Endothelial cell of umbilical vein (primary cell): ENCODE measurements around the gene ELANE. TPM values are rescaled to one million over a fixed set of nuclear protein-coding genes. Genes with fewer than 3 reads are reported as not detected.

Experiments
- BruUV-seq: library from RNA; stranded (reverse); fragments of 400-500 nt; replicated peaks from 2 replicates; lab custom pipeline; 2021; lab: Mats Ljungman, UMichigan
- CTCF ChIA-PET: fragments of 300-600, 350-600 bp; sonication (Branson Sonifier 250); formaldehyde crosslinking; loops from one replicate; lab custom pipeline; 2021; ENCODE audit warnings: antibody characterized with exemption, inconsistent platforms; lab: Charles Lee
- POLR2A ChIA-PET: fragments of 300-600, 350-600 bp; sonication (Branson Sonifier 250); formaldehyde crosslinking; loops from one replicate; lab custom pipeline; 2021; ENCODE audit warnings: antibody characterized with exemption, inconsistent platforms; lab: Charles Lee
- DNase-seq: peaks from one replicate; pipeline ENCODE4 v3.0.0-alpha.2; 2011; ENCODE audit warnings: low read depth, low spot score
- FAIRE-seq: peaks from 2 replicates; lab custom pipeline; 2011; peaks lifted over from hg19 to GRCh38; lab: Jason Lieb, UNC
- H2AFZ ChIP-seq: 2 replicates; pipeline ENCODE4 v1.6.0; 2012; ENCODE audit warnings: low read depth, low read length, control low read depth, inconsistent platforms
- H3K27ac ChIP-seq: 2 replicates; pipeline ENCODE4 v1.5.1; 2011; ENCODE audit warnings: low read depth, mild to moderate bottlenecking, control low read depth, low read length, moderate library complexity; ENCODE audit not compliant: insufficient read depth
- H3K27me3 ChIP-seq, 2 experiments: 2 replicates each; pipeline versions ENCODE4 v1.6.0 to v1.6.1; 2011; ENCODE audit warnings: low read length in 2 of 2, mixed read lengths in 1 of 2; ENCODE audit not compliant: control insufficient read depth in 2 of 2, insufficient read depth in 2 of 2
- H3K36me3 ChIP-seq, 2 experiments: 2 replicates in 1 of 2; 3 replicates in 1 of 2; pipeline ENCODE4 v1.5.1; 2011; ENCODE audit warnings: low read length in 2 of 2, mild to moderate bottlenecking in 1 of 2, moderate library complexity in 1 of 2; ENCODE audit not compliant: control insufficient read depth in 2 of 2, insufficient read depth in 2 of 2; ENCODE audit errors: extremely low read depth in 1 of 2
- H3K4me1 ChIP-seq: 3 replicates; pipeline ENCODE4 v1.5.1; 2011; ENCODE audit warnings: mild to moderate bottlenecking, low read length; ENCODE audit not compliant: control insufficient read depth, insufficient read depth; ENCODE audit errors: extremely low read depth
- H3K4me2 ChIP-seq: 2 replicates; pipeline ENCODE4 v1.6.1; 2011; ENCODE audit warnings: low read length, control low read depth, mixed read lengths; ENCODE audit not compliant: insufficient read depth
- H3K4me3 ChIP-seq, 3 experiments: fragments of 200-600 bp in 1 of 3; sonication (generic), shearing (Covaris generic) in 1 of 3; replicated peaks in 1 of 3; 2 replicates each; pipeline ENCODE4 v1.5.1; 2011 to 2016; ENCODE audit warnings: control low read depth in 3 of 3, low read length in 3 of 3, mild to moderate bottlenecking in 2 of 3, inconsistent platforms in 1 of 3, low read depth in 1 of 3, moderate library complexity in 1 of 3; ENCODE audit not compliant: insufficient read depth in 1 of 3
- H3K79me2 ChIP-seq: 2 replicates; pipeline ENCODE4 v1.6.0; 2012; ENCODE audit warnings: low read length, inconsistent platforms; ENCODE audit not compliant: control insufficient read depth, insufficient read depth
- H3K9ac ChIP-seq: replicated peaks from 2 replicates; pipeline ENCODE3; 2011; ENCODE audit warnings: low read length, control low read depth; ENCODE audit not compliant: insufficient read depth; ENCODE audit errors: extremely low read depth
- H3K9me1 ChIP-seq: replicated peaks from 3 replicates; pipeline ENCODE4 v1.6.0; 2011; ENCODE audit warnings: mild to moderate bottlenecking, low read length; ENCODE audit not compliant: control insufficient read depth, insufficient read depth; ENCODE audit errors: extremely low read depth
- H3K9me3 ChIP-seq: replicated peaks from 2 replicates; pipeline ENCODE4 v1.5.1; 2012; ENCODE audit warnings: low read length, inconsistent platforms; ENCODE audit not compliant: control insufficient read depth, insufficient read depth
- H4K20me1 ChIP-seq: replicated peaks from 2 replicates; pipeline ENCODE3; 2011; ENCODE audit warnings: mild to moderate bottlenecking, low read length; ENCODE audit not compliant: control insufficient read depth, insufficient read depth; ENCODE audit errors: extremely low read depth
- CTCF ChIP-seq, 2 donors: IDR thresholded peaks; 1 replicate in 1 of 2; 2 replicates in 1 of 2; pipeline ENCODE4 v1.5.1; 2011; ENCODE audit warnings: low read length in 2 of 2, mild to moderate bottlenecking in 2 of 2, moderate library complexity in 2 of 2, control low read depth in 1 of 2, inconsistent platforms in 1 of 2, low read depth in 1 of 2; ENCODE audit not compliant: insufficient read depth in 1 of 2; ENCODE audit errors: extremely low read depth in 1 of 2
- EZH2 ChIP-seq: IDR thresholded peaks from 2 replicates; pipeline ENCODE4 v1.6.1; 2012; ENCODE audit warnings: borderline replicate concordance, low read depth, mild to moderate bottlenecking, moderate library complexity, low read length, inconsistent platforms; ENCODE audit not compliant: severe bottlenecking
- FOS ChIP-seq: IDR thresholded peaks from 2 replicates; pipeline ENCODE4 v1.6.1; 2011; ENCODE audit warnings: mild to moderate bottlenecking, low read length, moderate library complexity, borderline replicate concordance; ENCODE audit not compliant: insufficient read depth
- GATA2 ChIP-seq: IDR thresholded peaks from 2 replicates; pipeline ENCODE4 v1.7.0; 2011; ENCODE audit warnings: low read depth, mild to moderate bottlenecking, moderate library complexity, mixed read lengths, low read length; ENCODE audit not compliant: insufficient read length, insufficient read depth
- JUN ChIP-seq: IDR thresholded peaks from 2 replicates; pipeline ENCODE4 v1.6.1; 2011; ENCODE audit warnings: borderline replicate concordance, low read depth; ENCODE audit not compliant: insufficient read length, insufficient read depth
- MAX ChIP-seq: IDR thresholded peaks from 2 replicates; pipeline ENCODE4 v1.6.1; 2011; ENCODE audit not compliant: insufficient read depth, insufficient read length
- MYC ChIP-seq: IDR thresholded peaks from one replicate; pipeline ENCODE4 v1.6.1; 2011; ENCODE audit warnings: mild to moderate bottlenecking, low read depth, low read length
- POLR2A ChIP-seq: IDR thresholded peaks from 2 replicates; pipeline ENCODE4 v1.6.1; 2012; ENCODE audit warnings: low read depth, mild to moderate bottlenecking, control low read depth, low read length
- POLR2AphosphoS5 ChIP-seq: IDR thresholded peaks from 2 replicates; pipeline ENCODE4 v1.6.1; 2012; ENCODE audit warnings: low read depth, mild to moderate bottlenecking, control low read depth, low read length, moderate library complexity; ENCODE audit not compliant: insufficient read depth
- dilution Hi-C: fragments of 300-500 bp; cut with MboI; formaldehyde crosslinking; loops from one replicate; pipeline ENCODE4 v1.15.0; 2019; ENCODE audit warnings: low sequenced_read_pairs; ENCODE audit not compliant: extremely low pct_ligation_motif_present
- intact Hi-C: fragments of 100-400 bp; cut with micrococcal nuclease; formaldehyde crosslinking; loops from one replicate; pipeline ENCODE4 v1.10.0; 2022
- polyA plus RNA-seq, 4 experiments: library from polyadenylated mRNA; depleted of rRNA in 3 of 4; stranded (reverse) in 3 of 4; unstranded in 1 of 4; fragments of >200 nt; gene quantifications; 2 replicates each; pipeline versions ENCODE4 v1.2.1 to v1.2.3, GENCODE V29; 2011 to 2012; ENCODE audit warnings: missing spikeins in 1 of 4
- total RNA-seq: library from RNA; stranded (reverse); gene quantifications from 2 replicates; pipeline ENCODE4 v1.2.3, GENCODE V29; 2021

ELANE gene
- total and polyA plus RNA-seq, 2 donors (not counting 3 experiments of a cell fraction or from before 2014, with no cell fraction given), result not detected

- TF ChIP-seq JUN (no peak), CTCF (IDR thresholded peaks at IDR 0.05; ENCODE audit: extremely low read depth in 1 of 2, insufficient read depth in 1 of 2, low read depth in 1 of 2, low read length in 2 of 2) (no peak), POLR2AphosphoS5 (no peak), EZH2 (no peak), MYC (no peak), MAX (no peak), GATA2 (no peak), POLR2A (no peak), FOS (no peak)
- FAIRE-seq (no peak), DNase-seq (no peak)
- Histone ChIP-seq H3K9ac (no peak overlapping the region), H3K4me3 (no peak overlapping the region), H3K4me1 (no peaks in the 10 kb centered on the region), H3K9me1 (no peaks in the 10 kb centered on the region), H3K4me2 (no peak overlapping the region), H2AFZ (no peak overlapping the region), H3K27me3 (no peaks in the 10 kb centered on the region), H3K9me3 (no peaks in the 10 kb centered on the region), H3K79me2 (no peaks in the 10 kb centered on the region), H3K27ac (no peak overlapping the region), H4K20me1 (no peaks in the 10 kb centered on the region), H3K36me3 (peaks cover 0 to 11% of the 10 kb centered on the region in 2 experiments)
- BruUV-seq, result no TSS peak
- ChIA-PET POLR2A (no interaction called here), CTCF (interaction anchor here (0.5 kb wide), 1 partner anchor 155 kb away, joined by 3 read pairs; no protein-coding TSS in a partner anchor)
- dilution Hi-C loops, result no loop called here
- intact Hi-C loops, result no loop called here
Observed at GRCh38 chr19:900043-900301, 47.9 kb downstream of the ELANE start.
